Measurements from ENCODE around the gene STON1. TPM values are rescaled to one million over a fixed set of nuclear protein-coding genes. Genes with fewer than 3 reads are reported as not detected.

The STON1 gene
- 1.7 and 2.2 TPM in 2 replicates for total RNA-seq (2014; rRNA removed; shearing (Covaris generic); ENCODE audit: low replicate concordance)

- H3K4me3 ChIP-seq = peak within 1 kb of the TSS; percentile 63
- H3K27me3 ChIP-seq = no peaks in the 10 kb centered on the region
- H3K9me3 ChIP-seq = no peaks in the 10 kb centered on the region
- H3K36me3 ChIP-seq = no peaks in the 10 kb centered on the region
- peak; percentile 48 for DNase-seq
These were observed at the start of gene STON1 for GRCh38 chr2:48530033-48530811. Gene STON1, plus strand, starts transcription at chr2:48530154. Its CDS starts 50,480 bp downstream, at chr2:48580634.

GRCh38 chr2:48480526-48480925 lies 49.4 kb upstream of the STON1 start:
- no peak overlapping the region for H3K4me3 ChIP-seq
- peaks cover 8% of the 10 kb centered on the region; the same call in 1 of the 2 replicates for H3K36me3 ChIP-seq
- DNase-seq = no peak
- no peaks in the 10 kb centered on the region for H3K27me3 ChIP-seq
- no peaks in the 10 kb centered on the region for H3K9me3 ChIP-seq

GRCh38 chr2:48482313-48482712 lies 47.6 kb upstream of the STON1 start:
- H3K9me3 ChIP-seq = no peaks in the 10 kb centered on the region
- H3K4me3 ChIP-seq = no peak overlapping the region
- peaks cover 7% of the 10 kb centered on the region; the same call in 1 of the 2 replicates for H3K36me3 ChIP-seq
- DNase-seq = no peak
- H3K27me3 ChIP-seq = no peaks in the 10 kb centered on the region

- DNase-seq = no peak
These were observed 47.2 kb upstream of the STON1 start for GRCh38 chr2:48482769-48483168.

GRCh38 chr2:48483506-48483905 lies 46.4 kb upstream of the STON1 start:
- Histone ChIP-seq H3K27me3 (no peaks in the 10 kb centered on the region), H3K4me3 (no peak overlapping the region), H3K9me3 (no peaks in the 10 kb centered on the region), H3K36me3 (peaks cover 2% of the 10 kb centered on the region; the same call in 1 of the 2 replicates)
- DNase-seq = peak; percentile 70

More at GRCh38 chr2:48482769-48483168, 47.2 kb upstream of the STON1 start:
- no peak overlapping the region for H3K4me3 ChIP-seq
- H3K9me3 ChIP-seq = no peaks in the 10 kb centered on the region
- peaks cover 6% of the 10 kb centered on the region; the same call in 1 of the 2 replicates for H3K36me3 ChIP-seq
- no peaks in the 10 kb centered on the region for H3K27me3 ChIP-seq

- H3K27me3 ChIP-seq = no peaks in the 10 kb centered on the region
- peak; percentile 84 for DNase-seq
- no peak overlapping the region for H3K4me3 ChIP-seq
- H3K36me3 ChIP-seq = peaks cover 2% of the 10 kb centered on the region
- H3K9me3 ChIP-seq = no peaks in the 10 kb centered on the region
These were observed 46.0 kb upstream of the STON1 start for GRCh38 chr2:48483916-48484315.

- Histone ChIP-seq H3K9me3 (no peaks in the 10 kb centered on the region), H3K36me3 (peaks cover 2% of the 10 kb centered on the region), H3K4me3 (no peak overlapping the region), H3K27me3 (no peaks in the 10 kb centered on the region)
- DNase-seq = no peak
These were observed 41.4 kb upstream of the STON1 start for GRCh38 chr2:48488545-48488944.

- H3K9me3 ChIP-seq = no peaks in the 10 kb centered on the region
- no peaks in the 10 kb centered on the region for H3K36me3 ChIP-seq
- no peak overlapping the region for H3K4me3 ChIP-seq
- no peaks in the 10 kb centered on the region for H3K27me3 ChIP-seq
- no peak for DNase-seq
These were observed 33.1 kb upstream of the STON1 start for GRCh38 chr2:48496849-48497248.

- H3K36me3 ChIP-seq = peaks cover 9% of the 10 kb centered on the region
- DNase-seq = peak; percentile 63
- no peaks in the 10 kb centered on the region for H3K9me3 ChIP-seq
- no peak overlapping the region for H3K4me3 ChIP-seq
- no peaks in the 10 kb centered on the region for H3K27me3 ChIP-seq
These were observed 25.2 kb upstream of the STON1 start for GRCh38 chr2:48504647-48505327.

GRCh38 chr2:48507111-48507510 lies 22.8 kb upstream of the STON1 start:
- no peaks in the 10 kb centered on the region for H3K9me3 ChIP-seq
- no peaks in the 10 kb centered on the region for H3K27me3 ChIP-seq
- H3K36me3 ChIP-seq = peaks cover 11% of the 10 kb centered on the region
- DNase-seq = no peak
- H3K4me3 ChIP-seq = no peak overlapping the region

- no peaks in the 10 kb centered on the region for H3K27me3 ChIP-seq
- H3K9me3 ChIP-seq = no peaks in the 10 kb centered on the region
- no peak overlapping the region for H3K4me3 ChIP-seq
- DNase-seq = no peak
- H3K36me3 ChIP-seq = peaks cover 11% of the 10 kb centered on the region
These were observed 21.4 kb upstream of the STON1 start for GRCh38 chr2:48508461-48509124.

- no peaks in the 10 kb centered on the region for H3K9me3 ChIP-seq
- no peaks in the 10 kb centered on the region for H3K27me3 ChIP-seq
- DNase-seq = no peak
- H3K36me3 ChIP-seq = peaks cover 11% of the 10 kb centered on the region
- no peak overlapping the region for H3K4me3 ChIP-seq
These were observed 19.6 kb upstream of the STON1 start for GRCh38 chr2:48510329-48510728.

GRCh38 chr2:48511849-48512470 lies 18.0 kb upstream of the STON1 start:
- H3K27me3 ChIP-seq = no peaks in the 10 kb centered on the region
- H3K36me3 ChIP-seq = peaks cover 11% of the 10 kb centered on the region
- H3K9me3 ChIP-seq = no peaks in the 10 kb centered on the region
- DNase-seq = no peak
- H3K4me3 ChIP-seq = no peak overlapping the region

GRCh38 chr2:48512571-48512970 lies 17.4 kb upstream of the STON1 start:
- no peak overlapping the region for H3K4me3 ChIP-seq
- H3K36me3 ChIP-seq = peaks cover 8% of the 10 kb centered on the region
- DNase-seq = no peak
- H3K9me3 ChIP-seq = no peaks in the 10 kb centered on the region
- no peaks in the 10 kb centered on the region for H3K27me3 ChIP-seq

- Histone ChIP-seq H3K9me3 (no peaks in the 10 kb centered on the region), H3K36me3 (peaks cover 5% of the 10 kb centered on the region), H3K4me3 (no peak overlapping the region), H3K27me3 (no peaks in the 10 kb centered on the region)
- DNase-seq = no peak
These were observed 15.5 kb upstream of the STON1 start for GRCh38 chr2:48514348-48515003.

- H3K36me3 ChIP-seq = peaks cover 8% of the 10 kb centered on the region
- no peak for DNase-seq
- H3K4me3 ChIP-seq = no peak overlapping the region
- H3K27me3 ChIP-seq = no peaks in the 10 kb centered on the region
- H3K9me3 ChIP-seq = no peaks in the 10 kb centered on the region
These were observed 14.4 kb upstream of the STON1 start for GRCh38 chr2:48515513-48515985.
